Sigmoid colon (tissue), 7 donors: ENCODE results near the gene AMZ2. TPM values are rescaled to one million over a fixed set of nuclear protein-coding genes. Genes with fewer than 3 reads are reported as not detected.
"Not testable (repeated sequence)": the region's sequence is repeated elsewhere in the genome, so short reads cannot be mapped to it uniquely, and the experiment has no call there.

Experiments used
- DNase-seq: peaks from one replicate; pipeline ENCODE4 v3.0.0-alpha.2; 2019
- H3K27ac ChIP-seq, 4 donors: fragments of 200-600 bp; sonication (generic); one replicate each; pipeline ENCODE4 v1.5.1; 2016 to 2019; ENCODE audit warnings: mild to moderate bottlenecking in 1 of 4
- H3K27me3 ChIP-seq, 3 donors: fragments of 200-600 bp; sonication (generic); one replicate each; pipeline ENCODE4 v1.5.1; 2019; ENCODE audit warnings: mild to moderate bottlenecking in 1 of 3
- H3K36me3 ChIP-seq, 4 donors: fragments of 200-600 bp; sonication (generic); one replicate each; pipeline ENCODE4 v1.5.1; 2016 to 2019
- H3K4me1 ChIP-seq, 4 donors: fragments of 200-600 bp; sonication (generic); one replicate each; pipeline ENCODE4 v1.5.1; 2017 to 2019
- H3K4me3 ChIP-seq, 4 donors: fragments of 200-600 bp; sonication (generic); one replicate each; pipeline ENCODE4 v1.5.1; 2017 to 2019; ENCODE audit warnings: mild to moderate bottlenecking in 2 of 4, moderate library complexity in 1 of 4
- H3K9me3 ChIP-seq, 4 donors: fragments of 200-600 bp in 3 of 4; sonication (generic) in 3 of 4; one replicate each; pipeline versions ENCODE4 v1.5.1 to v1.6.1; 2013 to 2019
- EP300 ChIP-seq, 4 donors: sonication (generic); formaldehyde crosslinking; IDR thresholded peaks; one replicate each; pipeline ENCODE4 v1.6.1; 2017; ENCODE audit warnings: antibody characterized with exemption in 4 of 4
- POLR2A ChIP-seq, 2 donors: fragments of 450-650 bp; IDR thresholded peaks; one replicate each; pipeline ENCODE4 v1.6.1; 2016; ENCODE audit warnings: antibody characterized with exemption in 2 of 2, mild to moderate bottlenecking in 2 of 2, moderate library complexity in 2 of 2
- POLR2AphosphoS5 ChIP-seq, 4 donors: sonication (generic); formaldehyde crosslinking; IDR thresholded peaks; one replicate each; pipeline ENCODE4 v1.6.1; 2017; ENCODE audit warnings: antibody characterized with exemption in 4 of 4
- WGBS, 2 donors: extraction: QIAGEN DNeasy Blood & Tissue Kit; methylation state at CpG; one replicate each; pipeline ENCODE4 v1.1.7; 2013; 5-methylcytosine and 5-hydroxymethylcytosine counted together
- intact Hi-C: fragments of 100-400 bp; cut with DNase I; formaldehyde crosslinking; loops from one replicate; pipeline ENCODE4 v1.15.1; 2023
- polyA plus RNA-seq, 3 donors: library from polyadenylated mRNA; stranded (reverse); fragments of 200-250 nt; gene quantifications; one replicate each; pipeline ENCODE4 v1.2.3, GENCODE V29; 2013
- total RNA-seq, 4 donors: library from RNA; depleted of rRNA; stranded (reverse); fragments of >200 nt; gene quantifications; one replicate each; pipeline ENCODE4 v1.1.0, GENCODE V29; 2016
- TF ChIP-seq, protein P1 (sequence below), 4 experiments: fragments of 450-650 bp in 3 of 4; fragments of 200-600 bp in 1 of 4; IDR thresholded peaks; one replicate each; pipeline ENCODE4 v1.5.1; 2016 to 2019; ENCODE audit warnings: antibody characterized with exemption in 4 of 4, mild to moderate bottlenecking in 3 of 4, moderate library complexity in 2 of 4
- donor health status: healthy with polysubstance abuse.
- donor health status: Bipolar disorder and iron deficiency.
- donor health status: healthy.

AMZ2 gene
- total and polyA plus RNA-seq, 7 donors, result 30.8 to 80.1 (median 55.9) TPM

DNA sequence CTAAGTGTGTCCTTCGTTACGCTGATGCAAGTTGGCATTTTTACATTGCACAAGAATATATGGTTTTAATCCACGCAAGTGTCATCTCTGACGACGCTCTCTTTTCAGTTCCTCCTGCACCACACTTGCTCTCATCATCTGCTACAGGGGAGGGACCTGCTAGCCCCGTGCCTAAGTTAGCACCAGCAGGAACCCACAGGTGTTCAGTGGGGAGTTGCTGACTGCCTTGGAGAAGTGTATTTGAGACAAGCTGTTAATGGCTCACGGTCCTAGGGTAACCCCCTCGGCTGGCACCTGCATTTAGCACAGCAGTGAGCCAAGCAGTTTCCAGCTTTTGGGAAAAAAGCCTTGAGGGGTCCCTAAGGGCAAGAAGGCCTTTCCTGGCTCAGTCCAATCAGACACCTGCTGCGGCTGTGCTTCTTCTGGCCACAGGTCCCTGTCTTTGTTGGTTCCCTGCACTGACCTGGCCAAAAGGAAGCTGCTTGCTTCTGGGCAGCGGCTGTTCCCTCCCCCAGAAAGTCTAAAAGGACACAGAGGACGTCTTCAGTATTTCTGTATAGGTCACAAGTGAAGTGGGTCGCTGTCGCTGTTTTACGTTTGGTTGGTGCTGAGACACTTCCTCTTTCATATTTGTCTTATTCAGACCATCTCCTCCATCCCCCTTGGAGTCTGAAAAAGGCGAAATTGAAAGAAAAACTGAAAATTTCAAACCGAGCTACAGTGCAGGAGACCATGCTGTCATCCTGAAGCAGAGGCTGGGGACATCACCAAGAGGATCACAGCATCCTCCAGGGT is 10.3 kb upstream of the AMZ2 start:
- H3K27me3 ChIP-seq, H3K4me1 ChIP-seq, H3K9me3 ChIP-seq, H3K36me3 ChIP-seq, H3K4me3 ChIP-seq, intact Hi-C loops: not testable (repeated sequence)
- TF ChIP-seq POLR2AphosphoS5 (IDR thresholded peaks at IDR 0.05) (peak in 2 of 4 donors; percentile 41 to 42), EP300 (IDR thresholded peaks at IDR 0.05) (peak; percentile 35 to 88 (median 67))
- peak; percentile 72 for DNase-seq
- whole genome bisulfite sequencing, 2 donors, result 42 to 63% methylated on average over 16 of the region's 16 CpGs
- H3K27ac ChIP-seq, result peak overlapping the region; percentile 29 to 65 (median 62)

DNA sequence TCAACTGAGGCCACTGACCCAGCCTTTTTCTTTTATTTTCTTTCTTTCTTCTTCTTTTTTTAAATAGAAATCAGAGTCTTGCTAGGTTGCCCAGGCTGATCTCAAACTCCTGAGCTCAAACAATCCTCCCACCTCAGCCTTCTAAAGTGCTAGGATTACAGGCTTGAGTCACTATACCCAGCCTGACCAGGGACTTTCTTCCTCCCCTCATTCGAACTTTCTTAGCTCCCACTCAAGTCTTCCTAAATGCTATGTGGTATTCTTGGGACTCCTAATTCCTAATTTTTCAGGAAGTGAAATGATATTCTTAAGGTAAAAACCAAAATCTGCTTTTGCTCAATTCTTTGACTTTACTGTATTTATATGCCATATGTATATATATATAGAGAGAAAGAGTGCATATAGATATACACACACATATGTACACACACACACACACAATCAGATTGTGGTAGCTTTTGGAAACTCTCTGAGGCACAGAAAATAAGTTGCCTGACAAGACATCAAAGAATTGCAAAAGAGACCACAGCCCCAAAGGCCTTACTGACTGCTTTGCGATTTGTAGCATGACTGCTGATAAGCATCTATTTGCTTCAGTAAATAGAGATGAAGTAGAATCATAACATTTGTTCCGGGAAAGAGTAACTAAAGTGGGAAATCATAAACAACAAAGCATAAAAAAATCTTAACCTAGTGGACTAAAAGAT is 9.5 kb upstream of the AMZ2 start:
- no peaks in the 10 kb centered on the region for H3K9me3 ChIP-seq
- H3K4me1 ChIP-seq, result no peaks in the 10 kb centered on the region
- no peak overlapping the region for H3K4me3 ChIP-seq
- intact Hi-C loops, result no loop called here
- no peak for TF ChIP-seq POLR2AphosphoS5 (IDR thresholded peaks at IDR 0.05)
- TF ChIP-seq, protein P1, sequence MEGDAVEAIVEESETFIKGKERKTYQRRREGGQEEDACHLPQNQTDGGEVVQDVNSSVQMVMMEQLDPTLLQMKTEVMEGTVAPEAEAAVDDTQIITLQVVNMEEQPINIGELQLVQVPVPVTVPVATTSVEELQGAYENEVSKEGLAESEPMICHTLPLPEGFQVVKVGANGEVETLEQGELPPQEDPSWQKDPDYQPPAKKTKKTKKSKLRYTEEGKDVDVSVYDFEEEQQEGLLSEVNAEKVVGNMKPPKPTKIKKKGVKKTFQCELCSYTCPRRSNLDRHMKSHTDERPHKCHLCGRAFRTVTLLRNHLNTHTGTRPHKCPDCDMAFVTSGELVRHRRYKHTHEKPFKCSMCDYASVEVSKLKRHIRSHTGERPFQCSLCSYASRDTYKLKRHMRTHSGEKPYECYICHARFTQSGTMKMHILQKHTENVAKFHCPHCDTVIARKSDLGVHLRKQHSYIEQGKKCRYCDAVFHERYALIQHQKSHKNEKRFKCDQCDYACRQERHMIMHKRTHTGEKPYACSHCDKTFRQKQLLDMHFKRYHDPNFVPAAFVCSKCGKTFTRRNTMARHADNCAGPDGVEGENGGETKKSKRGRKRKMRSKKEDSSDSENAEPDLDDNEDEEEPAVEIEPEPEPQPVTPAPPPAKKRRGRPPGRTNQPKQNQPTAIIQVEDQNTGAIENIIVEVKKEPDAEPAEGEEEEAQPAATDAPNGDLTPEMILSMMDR (IDR thresholded peaks at IDR 0.05), result no peak
- no peak for TF ChIP-seq EP300 (IDR thresholded peaks at IDR 0.05)
- TF ChIP-seq POLR2A (IDR thresholded peaks at IDR 0.05), result no peak
- DNase-seq, result no peak
- 32 to 45% methylated on average over 3 of the region's 3 CpGs for WGBS, 2 donors
- peak overlapping the region in 3 of 4 donors; percentile 22 to 65 (median 58) for H3K27ac ChIP-seq
- no peaks in the 10 kb centered on the region for H3K27me3 ChIP-seq
- H3K36me3 ChIP-seq, result no peaks in the 10 kb centered on the region

GRCh38 chr17:68238871-68239253 is 9.0 kb upstream of the AMZ2 start:
- intact Hi-C loops, result no loop called here

GRCh38 chr17:68239632-68240366 is 8.0 kb upstream of the AMZ2 start:
- H3K27me3 ChIP-seq, result no peaks in the 10 kb centered on the region
- H3K4me3 ChIP-seq, result no peak overlapping the region
- H3K27ac ChIP-seq, result peak overlapping the region in 1 of 4 donors; percentile 8
- WGBS, 2 donors, result 73 to 76% methylated on average over 4 of the region's 4 CpGs
- H3K4me1 ChIP-seq, result no peaks in the 10 kb centered on the region
- DNase-seq, result no peak
- intact Hi-C loops, result no loop called here
- H3K9me3 ChIP-seq, result no peaks in the 10 kb centered on the region
- no peaks in the 10 kb centered on the region for H3K36me3 ChIP-seq
- TF ChIP-seq POLR2A (IDR thresholded peaks at IDR 0.05) (no peak), POLR2AphosphoS5 (IDR thresholded peaks at IDR 0.05) (no peak), EP300 (IDR thresholded peaks at IDR 0.05) (no peak)
- TF ChIP-seq, protein P1 (IDR thresholded peaks at IDR 0.05), result no peak

More at GRCh38 chr17:68238871-68239253, 9.0 kb upstream of the AMZ2 start:
- Histone ChIP-seq H3K9me3 (no peaks in the 10 kb centered on the region), H3K4me1 (no peaks in the 10 kb centered on the region), H3K27ac (peak overlapping the region in 2 of 4 donors; percentile 8 to 18), H3K36me3 (no peaks in the 10 kb centered on the region), H3K4me3 (no peak overlapping the region), H3K27me3 (no peaks in the 10 kb centered on the region)
- WGBS, 2 donors, result 57 to 79% methylated on average over 3 of the region's 3 CpGs
- TF ChIP-seq, protein P1 (IDR thresholded peaks at IDR 0.05), result no peak
- no peak for TF ChIP-seq POLR2A (IDR thresholded peaks at IDR 0.05)
- no peak for TF ChIP-seq POLR2AphosphoS5 (IDR thresholded peaks at IDR 0.05)
- TF ChIP-seq EP300 (IDR thresholded peaks at IDR 0.05), result no peak
- DNase-seq, result no peak
